Measurements from ENCODE around the gene HSPA4. TPM values are rescaled to one million over a fixed set of nuclear protein-coding genes. Genes with fewer than 3 reads are reported as not detected.
A peak's percentile ranks its signal among the peaks of the same experiment; 100 is the strongest.

HSPA4 gene
- total RNA-seq, 2 experiments from 2014 or later = 105 to 169 TPM

DNA sequence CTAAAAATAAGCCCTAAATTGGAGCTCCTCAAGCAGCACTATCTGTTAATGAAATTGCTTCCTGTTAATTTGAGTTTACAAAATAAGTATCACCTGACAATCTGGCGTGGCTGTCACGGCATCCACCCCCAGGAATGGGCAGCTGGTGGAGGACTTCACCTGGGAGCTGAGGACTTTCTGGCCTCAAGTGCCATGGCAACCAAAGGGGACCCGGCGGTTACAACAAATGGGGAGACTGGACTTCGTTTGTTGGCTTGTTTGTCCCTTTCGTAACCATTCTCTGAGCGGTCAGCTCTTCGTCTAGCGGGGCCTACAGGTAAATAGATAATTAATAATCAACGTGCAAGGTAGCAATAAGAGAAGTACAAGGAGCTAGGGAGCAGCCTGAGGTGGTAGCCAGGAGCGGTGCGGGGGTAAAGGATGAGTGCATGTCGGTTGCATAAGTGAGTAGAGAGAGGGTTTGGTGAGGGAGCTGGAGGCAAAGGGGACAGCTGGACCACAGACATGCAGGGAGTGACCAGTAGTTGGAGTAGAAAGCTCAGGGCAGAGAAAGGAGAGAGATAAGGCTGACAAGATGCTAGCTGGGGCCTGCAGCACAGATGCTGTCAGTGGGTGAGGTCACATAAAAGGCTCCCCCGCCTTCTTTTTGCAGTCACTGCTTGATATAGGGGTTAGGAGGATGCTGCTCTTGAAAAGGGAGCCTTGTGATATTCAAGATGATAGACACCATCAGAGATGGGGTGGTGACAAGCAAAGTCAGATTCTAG lies 62.5 kb downstream of the HSPA4 start:
- Mint-ChIP-seq H3K4me3 (no peak overlapping the region), H3K36me3 (no peaks in the 10 kb centered on the region), H3K27me3 (peaks cover 4% of the 10 kb centered on the region), H3K27ac (no peak overlapping the region), H3K4me1 (peaks cover 2% of the 10 kb centered on the region), H3K9me3 (ENCODE audit: low read depth) (no peaks in the 10 kb centered on the region)
- DNase-seq (no peak), ATAC-seq (no peak)
- CTCF ChIA-PET = interaction anchor here (0.5 to 1.9 kb wide), 4 partner anchors 17 to 309 kb away, joined by 3 to 6 read pairs (median 4); no protein-coding TSS in a partner anchor

DNA sequence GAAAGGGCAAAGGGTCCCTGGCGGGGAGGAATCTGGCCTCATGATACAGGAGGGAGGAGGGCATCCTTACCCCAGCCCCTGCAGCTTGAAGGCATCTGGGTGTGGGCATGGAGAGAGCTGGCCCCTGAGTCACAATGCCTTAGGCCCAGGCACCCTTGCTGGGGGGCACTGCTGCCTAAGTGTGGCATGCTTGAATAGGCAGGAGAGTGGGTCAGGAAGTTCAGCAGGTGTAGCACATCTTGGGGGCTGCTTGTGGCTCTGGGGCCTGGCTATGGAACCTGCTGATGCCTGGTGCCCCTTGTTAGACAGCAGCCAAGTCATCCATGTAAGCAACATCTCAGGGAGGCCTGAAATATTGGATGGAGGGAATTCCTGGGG lies 63.1 kb downstream of the HSPA4 start:
- Mint-ChIP-seq H3K4me1 (peaks cover 2% of the 10 kb centered on the region), H3K27me3 (peaks cover 2% of the 10 kb centered on the region), H3K36me3 (no peaks in the 10 kb centered on the region), H3K4me3 (no peak overlapping the region), H3K9me3 (ENCODE audit: low read depth) (no peaks in the 10 kb centered on the region), H3K27ac (no peak overlapping the region)
- ATAC-seq (no peak), DNase-seq (no peak)
- CTCF ChIA-PET = interaction anchor here (1.9 kb wide), 1 partner anchor 172 kb away, joined by 6 read pairs; no protein-coding TSS in a partner anchor

DNA sequence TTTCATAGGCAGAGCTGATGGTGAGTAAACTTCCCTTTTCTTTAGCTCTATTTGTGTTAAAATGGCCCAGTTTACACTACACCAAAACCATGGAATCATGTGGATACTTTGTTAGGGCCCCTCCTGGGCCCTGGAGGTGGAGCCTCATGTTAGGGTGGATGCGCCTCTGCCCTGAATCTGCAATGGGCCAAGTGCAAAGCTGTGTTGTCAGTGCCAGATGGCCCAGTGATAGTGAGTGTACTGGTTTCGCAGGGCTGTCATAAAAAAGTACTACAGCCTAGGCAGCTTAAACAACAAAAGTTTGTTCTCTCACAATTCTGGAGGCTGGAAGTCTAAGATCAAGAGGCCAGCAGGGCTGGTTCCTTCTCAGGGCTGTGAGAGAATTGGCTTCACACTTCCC lies 64.8 kb downstream of the HSPA4 start:
- no peaks in the 10 kb centered on the region for H3K4me1 Mint-ChIP-seq
- CTCF ChIA-PET = interaction anchor here (1.3 kb wide), 1 partner anchor 9 kb away, joined by 3 read pairs; no protein-coding TSS in a partner anchor

DNA sequence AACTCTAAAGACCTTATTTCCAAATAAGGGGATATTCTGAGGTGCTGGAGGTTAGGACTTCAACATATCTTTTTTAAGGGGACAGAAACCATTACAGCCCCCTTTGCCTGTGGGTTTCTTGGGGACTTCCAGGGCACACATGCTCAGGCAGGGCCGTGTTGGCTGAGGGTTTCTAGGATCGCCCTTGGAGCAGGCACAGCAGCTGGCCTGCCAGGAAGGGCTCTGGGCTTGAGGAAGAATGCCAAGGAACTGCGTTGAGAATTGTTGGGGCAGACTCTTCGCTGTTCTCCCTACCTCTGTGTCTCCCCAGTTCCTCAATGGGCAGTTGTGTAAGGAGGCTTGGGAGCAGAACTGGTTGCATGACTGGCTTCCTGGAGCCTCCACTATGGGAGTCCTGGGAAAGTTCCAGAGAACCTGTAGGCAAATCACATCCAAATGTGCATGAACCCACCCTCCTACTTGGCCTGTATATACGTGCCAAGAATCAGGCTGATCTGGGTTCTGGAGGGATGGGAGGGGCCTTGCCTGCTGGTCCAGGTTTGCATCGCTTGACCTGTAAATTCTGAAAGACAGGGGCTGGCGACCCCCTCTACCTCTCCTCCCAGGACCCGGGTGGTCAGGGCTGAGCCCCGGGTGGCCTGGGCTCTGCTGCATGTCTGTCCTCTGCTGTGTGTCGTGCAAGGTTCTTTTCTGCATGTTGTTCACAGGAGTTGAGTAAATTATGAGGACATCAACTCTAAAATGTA lies 65.5 kb downstream of the HSPA4 start:
- CTCF ChIA-PET = interaction anchor here (1.3 kb wide), 1 partner anchor 10 kb away, joined by 3 read pairs; no protein-coding TSS in a partner anchor

More for the DNA sequence above, 64.8 kb downstream of the HSPA4 start:
- Mint-ChIP-seq H3K36me3 (no peaks in the 10 kb centered on the region), H3K27me3 (no peaks in the 10 kb centered on the region), H3K4me3 (no peak overlapping the region), H3K9me3 (ENCODE audit: low read depth) (no peaks in the 10 kb centered on the region), H3K27ac (no peak overlapping the region)
- no peak for ATAC-seq
- DNase-seq = no peak

DNA sequence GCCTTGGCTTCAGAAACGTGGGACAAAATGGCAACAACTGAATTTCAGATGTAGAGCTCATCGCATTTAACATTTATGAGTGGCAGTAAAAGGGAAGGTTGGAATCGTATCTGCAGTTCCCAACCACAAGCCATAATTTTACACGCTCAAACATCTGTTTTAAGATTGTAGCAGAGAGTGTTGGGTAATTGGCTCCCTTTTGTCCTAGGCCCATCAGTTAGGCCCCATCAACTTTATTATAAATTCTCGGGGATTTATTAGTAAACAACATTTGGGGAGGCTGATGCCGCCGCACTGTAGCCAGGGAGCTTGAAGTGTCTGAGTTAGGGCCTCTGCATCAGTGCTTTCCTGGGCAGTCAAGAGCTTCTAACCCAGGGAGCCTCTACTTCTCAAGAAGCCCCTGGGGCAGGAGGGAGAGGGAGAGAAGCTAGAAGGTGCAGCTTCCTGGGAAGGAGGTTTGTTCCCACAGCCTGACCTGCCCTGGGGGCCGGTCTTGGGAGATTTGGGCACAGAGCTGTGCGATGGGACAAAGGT lies 66.2 kb downstream of the HSPA4 start:
- Mint-ChIP-seq H3K27me3 (no peaks in the 10 kb centered on the region), H3K27ac (no peak overlapping the region)
- CTCF ChIA-PET = no interaction called here

More for the DNA sequence above, 65.5 kb downstream of the HSPA4 start:
- H3K4me3 Mint-ChIP-seq = no peak overlapping the region
- H3K27me3 Mint-ChIP-seq = no peaks in the 10 kb centered on the region
- no peaks in the 10 kb centered on the region for H3K36me3 Mint-ChIP-seq
- H3K27ac Mint-ChIP-seq = no peak overlapping the region
- H3K4me1 Mint-ChIP-seq = no peaks in the 10 kb centered on the region
- H3K9me3 Mint-ChIP-seq (ENCODE audit: low read depth) = no peaks in the 10 kb centered on the region
- DNase-seq = no peak
- ATAC-seq = no peak

DNA sequence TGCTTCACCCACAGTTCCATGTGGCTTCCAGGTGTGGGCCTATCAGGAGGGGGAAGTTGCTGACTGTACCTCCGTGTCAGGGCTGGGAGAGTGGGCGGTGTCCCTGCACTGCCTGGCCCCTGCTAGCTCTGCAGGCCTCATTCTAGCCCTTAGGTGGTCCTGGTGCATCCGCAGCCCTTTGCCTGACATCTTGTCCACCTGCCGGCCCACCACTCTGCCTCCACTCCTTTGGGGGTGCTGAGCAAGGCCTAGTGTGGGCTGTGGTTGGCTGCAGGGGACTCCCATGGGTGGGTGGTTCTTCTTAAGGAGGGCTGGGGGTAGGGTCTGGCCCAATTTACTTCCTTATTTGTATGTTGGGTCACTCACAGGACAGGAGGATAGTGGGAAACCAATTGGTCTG lies 66.9 kb downstream of the HSPA4 start:
- Mint-ChIP-seq H3K27ac (no peak overlapping the region), H3K4me1 (no peaks in the 10 kb centered on the region), H3K27me3 (no peaks in the 10 kb centered on the region), H3K4me3 (no peak overlapping the region), H3K9me3 (ENCODE audit: low read depth) (no peaks in the 10 kb centered on the region), H3K36me3 (no peaks in the 10 kb centered on the region)
- ATAC-seq (no peak), DNase-seq (no peak)
- CTCF ChIA-PET = no interaction called here

More for the DNA sequence above, 66.2 kb downstream of the HSPA4 start:
- Mint-ChIP-seq H3K4me1 (no peaks in the 10 kb centered on the region), H3K4me3 (no peak overlapping the region), H3K9me3 (ENCODE audit: low read depth) (no peaks in the 10 kb centered on the region), H3K36me3 (no peaks in the 10 kb centered on the region)
- no peak for ATAC-seq
- DNase-seq = no peak

DNA sequence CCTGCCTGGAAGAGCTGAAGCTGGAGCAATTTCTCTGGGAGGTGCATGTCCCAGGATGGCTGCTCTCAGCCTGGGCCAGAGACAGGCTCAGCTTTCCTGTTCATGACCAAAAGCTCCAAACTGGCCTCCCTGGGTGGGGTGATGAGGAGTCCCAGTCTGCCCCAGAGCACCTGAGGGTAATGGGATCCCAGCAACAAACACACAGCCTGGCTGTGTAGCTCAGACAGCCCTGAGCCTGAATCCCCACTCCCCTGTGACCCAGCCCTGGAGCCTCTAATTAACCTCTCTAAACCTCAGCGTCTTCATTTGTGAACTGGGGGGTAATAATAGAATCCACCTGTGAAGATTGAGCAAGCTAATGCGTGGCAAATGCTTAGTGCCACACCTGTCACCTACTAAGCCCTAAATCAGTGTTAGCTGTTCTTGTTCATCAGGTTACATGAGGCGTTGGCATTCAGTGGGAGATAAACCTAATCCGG lies 67.5 kb downstream of the HSPA4 start:
- Mint-ChIP-seq H3K9me3 (ENCODE audit: low read depth) (no peaks in the 10 kb centered on the region), H3K4me1 (no peaks in the 10 kb centered on the region), H3K36me3 (no peaks in the 10 kb centered on the region), H3K4me3 (no peak overlapping the region), H3K27me3 (no peaks in the 10 kb centered on the region), H3K27ac (no peak overlapping the region)
- DNase-seq = peak; percentile 14
- no peak for ATAC-seq
- CTCF ChIA-PET = interaction anchor here (0.8 kb wide), 1 partner anchor 13 kb away, joined by 3 read pairs; no protein-coding TSS in a partner anchor

DNA sequence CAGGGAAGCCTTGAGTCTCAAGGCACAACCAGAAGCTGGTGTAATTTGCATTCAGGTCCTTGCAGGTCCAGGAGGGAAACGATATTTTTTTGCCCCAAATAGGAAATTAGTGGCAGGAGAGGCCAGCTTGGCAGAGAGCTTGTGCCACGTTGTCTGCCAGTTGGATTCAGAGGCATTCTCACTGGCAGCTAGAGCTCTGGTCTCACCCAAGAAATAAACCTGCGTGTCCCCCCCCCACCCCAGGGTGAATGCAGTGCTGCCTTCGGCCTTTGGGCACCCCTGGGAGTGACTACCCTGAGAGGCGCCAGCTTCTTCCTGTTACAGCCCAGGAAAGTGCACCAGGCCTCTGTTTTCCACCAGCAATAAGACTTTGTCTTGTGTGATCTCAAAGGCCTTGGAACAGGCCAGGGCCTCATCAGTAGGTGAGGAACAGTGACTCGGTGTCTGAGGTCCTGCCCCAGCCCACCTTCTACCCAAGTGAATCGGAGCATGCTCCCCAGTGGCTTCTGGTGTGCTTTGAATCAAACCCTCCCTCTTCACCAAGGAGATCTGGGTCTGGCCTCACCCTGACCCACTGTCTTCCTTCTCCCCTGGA lies 68.4 kb downstream of the HSPA4 start:
- no peak overlapping the region for H3K27ac Mint-ChIP-seq
- no peaks in the 10 kb centered on the region for H3K4me1 Mint-ChIP-seq
- H3K9me3 Mint-ChIP-seq (ENCODE audit: low read depth) = no peaks in the 10 kb centered on the region
- no peak overlapping the region for H3K4me3 Mint-ChIP-seq
- no peaks in the 10 kb centered on the region for H3K27me3 Mint-ChIP-seq
- ATAC-seq = no peak
- CTCF ChIA-PET = interaction anchor here (1.3 kb wide), 1 partner anchor 9 kb away, joined by 3 read pairs; no protein-coding TSS in a partner anchor
- H3K36me3 Mint-ChIP-seq = no peaks in the 10 kb centered on the region
- DNase-seq = peak; percentile 34

DNA sequence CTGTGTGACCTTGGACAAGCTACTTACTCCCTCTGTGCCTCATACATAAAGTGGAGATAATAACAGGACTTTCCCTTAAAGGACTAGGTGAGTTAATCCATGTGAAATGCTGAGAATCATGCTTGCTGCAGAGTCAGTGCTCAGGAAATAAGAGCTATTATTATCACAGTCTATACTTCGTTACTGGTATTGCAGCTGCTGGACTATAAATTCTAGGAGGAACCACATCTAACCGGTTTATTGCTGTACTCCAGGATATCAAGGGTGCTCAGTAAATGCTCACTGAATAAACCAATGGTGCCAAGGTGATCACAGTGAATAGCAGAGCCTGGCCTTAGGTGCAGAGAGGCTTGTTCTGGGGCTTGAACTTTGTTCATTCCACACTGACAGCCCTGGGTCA lies 69.3 kb downstream of the HSPA4 start:
- CTCF ChIA-PET = interaction anchor here (1.3 kb wide), 1 partner anchor 9 kb away, joined by 3 read pairs; no protein-coding TSS in a partner anchor
- no peaks in the 10 kb centered on the region for H3K9me3 Mint-ChIP-seq (ENCODE audit: low read depth)
- no peak for DNase-seq
- no peak overlapping the region for H3K4me3 Mint-ChIP-seq
- H3K27me3 Mint-ChIP-seq = no peaks in the 10 kb centered on the region
- no peak overlapping the region for H3K27ac Mint-ChIP-seq
- ATAC-seq = no peak
- no peaks in the 10 kb centered on the region for H3K4me1 Mint-ChIP-seq
- H3K36me3 Mint-ChIP-seq = no peaks in the 10 kb centered on the region

DNA sequence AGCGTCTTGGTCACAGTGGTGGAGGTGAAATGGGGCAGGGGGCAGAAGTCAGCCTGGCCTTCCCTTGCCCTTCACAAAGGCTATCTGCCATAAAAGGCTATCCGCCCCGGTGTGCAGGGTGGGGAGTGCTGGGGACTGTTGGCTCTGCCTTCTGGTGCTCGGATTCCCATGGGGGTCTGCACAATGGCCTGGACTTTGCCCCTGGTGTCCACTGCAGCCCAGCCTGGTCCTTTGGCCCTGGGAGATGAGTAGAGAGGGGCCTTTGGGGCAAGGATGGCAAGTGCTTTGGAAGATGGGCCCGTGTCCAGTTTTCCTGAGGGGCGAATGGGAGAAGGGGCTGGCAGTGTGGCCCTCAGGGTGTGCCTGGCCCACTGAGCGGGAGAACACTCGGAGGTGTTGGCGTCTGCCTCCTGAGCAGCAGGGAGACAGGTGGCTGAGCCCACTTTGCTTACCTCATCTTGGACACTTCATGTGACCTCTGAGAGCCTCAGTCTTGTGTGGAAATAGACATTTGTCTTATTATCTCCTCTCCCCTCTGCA lies 69.9 kb downstream of the HSPA4 start:
- no peak overlapping the region for H3K27ac Mint-ChIP-seq
- no peak for ATAC-seq
- DNase-seq = no peak
- H3K27me3 Mint-ChIP-seq = no peaks in the 10 kb centered on the region
- no peaks in the 10 kb centered on the region for H3K36me3 Mint-ChIP-seq
- no peaks in the 10 kb centered on the region for H3K4me1 Mint-ChIP-seq
- H3K4me3 Mint-ChIP-seq = no peak overlapping the region
- CTCF ChIA-PET = no interaction called here
- H3K9me3 Mint-ChIP-seq (ENCODE audit: low read depth) = no peaks in the 10 kb centered on the region

DNA sequence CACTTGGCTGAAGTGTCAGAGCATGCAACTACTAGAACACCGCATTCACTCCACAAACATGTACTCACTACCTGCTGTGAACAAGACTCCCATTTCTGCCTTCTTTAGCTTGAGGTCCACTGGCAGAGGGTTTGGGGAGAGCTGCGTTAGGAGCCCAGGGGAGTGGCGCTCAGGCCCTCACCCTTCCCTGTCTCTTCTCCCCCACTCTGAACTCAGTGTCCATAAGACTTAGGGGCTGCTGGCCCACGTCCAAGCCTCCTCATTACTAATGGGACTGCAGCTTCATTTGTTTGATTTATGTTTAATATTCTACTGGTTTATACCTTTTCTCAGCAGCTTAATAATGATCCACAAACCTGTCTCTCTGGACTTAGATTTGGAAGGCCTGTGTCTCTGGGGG lies 70.9 kb downstream of the HSPA4 start:
- H3K27me3 Mint-ChIP-seq = no peaks in the 10 kb centered on the region
- no peaks in the 10 kb centered on the region for H3K36me3 Mint-ChIP-seq
- H3K27ac Mint-ChIP-seq = no peak overlapping the region
- no peak overlapping the region for H3K4me3 Mint-ChIP-seq
- H3K9me3 Mint-ChIP-seq (ENCODE audit: low read depth) = no peaks in the 10 kb centered on the region
- H3K4me1 Mint-ChIP-seq = no peaks in the 10 kb centered on the region
- DNase-seq (no peak), ATAC-seq (no peak)
- CTCF ChIA-PET = no interaction called here

DNA sequence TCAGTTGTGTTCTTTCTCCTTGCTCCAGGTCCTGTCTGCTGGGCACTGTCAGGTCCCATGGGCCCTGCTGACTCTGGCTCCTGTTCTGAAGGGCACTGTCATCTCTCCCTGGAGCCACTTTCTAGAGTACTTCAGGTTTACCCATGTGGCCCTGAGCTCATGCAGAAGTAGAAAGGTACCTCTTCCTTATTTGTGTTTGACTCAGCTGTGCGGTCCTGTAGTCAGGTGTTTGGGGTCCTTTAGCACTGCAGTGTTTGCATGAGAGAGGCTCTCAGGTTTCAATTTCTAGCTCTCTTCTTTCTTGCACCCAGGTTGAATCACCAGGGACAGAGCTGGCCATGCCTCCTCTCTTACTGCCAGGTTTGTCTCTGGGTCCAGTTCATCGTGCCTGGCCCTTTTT lies 71.5 kb downstream of the HSPA4 start:
- H3K4me3 Mint-ChIP-seq = no peak overlapping the region
- no peaks in the 10 kb centered on the region for H3K27me3 Mint-ChIP-seq
- no peaks in the 10 kb centered on the region for H3K9me3 Mint-ChIP-seq (ENCODE audit: low read depth)
- no peaks in the 10 kb centered on the region for H3K4me1 Mint-ChIP-seq
- H3K27ac Mint-ChIP-seq = no peak overlapping the region
- DNase-seq (peak; percentile 29), ATAC-seq (no peak)
- no peaks in the 10 kb centered on the region for H3K36me3 Mint-ChIP-seq
- CTCF ChIA-PET = no interaction called here

DNA sequence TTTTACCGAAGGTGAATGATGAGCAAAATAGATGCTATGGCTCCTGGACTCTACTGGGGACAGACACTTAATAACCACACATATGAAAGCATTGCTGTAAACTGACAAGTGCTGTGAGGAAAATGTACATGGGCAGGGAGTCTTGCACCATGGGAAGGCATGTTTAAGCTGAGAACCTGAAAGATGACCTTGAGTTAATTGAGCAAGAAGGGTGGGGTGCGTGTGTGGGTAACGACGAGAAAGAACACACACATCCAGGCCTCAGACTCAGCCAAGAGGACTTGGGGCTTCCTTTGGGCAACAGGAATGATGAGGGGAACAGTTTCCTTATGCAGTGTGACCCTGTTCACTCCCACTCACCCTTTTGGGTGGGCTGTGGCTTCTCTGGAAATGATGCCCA lies 73.1 kb downstream of the HSPA4 start:
- H3K27ac Mint-ChIP-seq = no peak overlapping the region
- CTCF ChIA-PET = no interaction called here
- H3K36me3 Mint-ChIP-seq = no peaks in the 10 kb centered on the region
- H3K27me3 Mint-ChIP-seq = no peaks in the 10 kb centered on the region
- no peaks in the 10 kb centered on the region for H3K4me1 Mint-ChIP-seq
- DNase-seq (no peak), ATAC-seq (no peak)
- H3K4me3 Mint-ChIP-seq = no peak overlapping the region
- no peaks in the 10 kb centered on the region for H3K9me3 Mint-ChIP-seq (ENCODE audit: low read depth)
